Panc1 (cell line): ENCODE results near the gene CYP51A1. TPM values are rescaled to one million over a fixed set of nuclear protein-coding genes. Genes with fewer than 3 reads are reported as not detected.
A peak's percentile ranks its signal among the peaks of the same experiment; 100 is the strongest.

ENCODE experiments used
- ATAC-seq: fragments of 200-7000 bp; cut with Tn5 transposase; 2 replicates; pipeline ENCODE4 v1.9.1; 2020; ENCODE audit warnings: mild to moderate bottlenecking, moderate library complexity
- BruUV-seq: library from RNA; stranded (reverse); fragments of 400-500 nt; replicated peaks from 2 replicates; lab custom pipeline; 2021; lab: Mats Ljungman, UMichigan
- CTCF ChIA-PET: fragments of 300-600 bp; sonication (Branson Sonifier 250); formaldehyde crosslinking; loops from one replicate; lab custom pipeline; 2022; ENCODE audit warnings: antibody characterized with exemption; lab: Charles Lee
- POLR2A ChIA-PET: fragments of 300-600 bp; sonication (Branson Sonifier 250); formaldehyde crosslinking; loops from one replicate; lab custom pipeline; 2022; ENCODE audit warnings: antibody characterized with exemption; lab: Charles Lee
- DNase-seq: peaks from one replicate; pipeline ENCODE4 v3.0.0-alpha.2; 2010; ENCODE audit warnings: low read depth, low spot score
- H3K27ac ChIP-seq: 2 replicates; pipeline ENCODE4 v1.5.1; 2011; ENCODE audit warnings: mild to moderate bottlenecking, low read length, inconsistent platforms
- H3K27me3 ChIP-seq: fragments of 200-500 bp; sonication (Bioruptor generic); 2 replicates; pipeline ENCODE4 v1.6.0; 2014; ENCODE audit warnings: low read length, inconsistent platforms; ENCODE audit not compliant: control insufficient read depth, insufficient read depth
- H3K36me3 ChIP-seq: fragments of 200-500 bp; sonication (Bioruptor generic); 2 replicates; pipeline ENCODE4 v1.5.1; 2014; ENCODE audit warnings: inconsistent platforms, mild to moderate bottlenecking, low read length, moderate library complexity; ENCODE audit not compliant: control insufficient read depth, insufficient read depth
- H3K4me1 ChIP-seq: 2 replicates; pipeline ENCODE4 v1.5.1; 2011; ENCODE audit warnings: inconsistent platforms, mild to moderate bottlenecking, low read length, moderate library complexity; ENCODE audit not compliant: control insufficient read depth, insufficient read depth
- H3K4me3 ChIP-seq, 2 experiments: 2 replicates each; pipeline ENCODE4 v1.5.1; 2011 to 2012; ENCODE audit warnings: low read depth in 2 of 2, low read length in 2 of 2, mild to moderate bottlenecking in 2 of 2, inconsistent platforms in 1 of 2, moderate library complexity in 1 of 2
- H3K9me3 ChIP-seq: fragments of 200-500 bp; sonication (Bioruptor generic); 2 replicates; pipeline ENCODE4 v1.5.1; 2014; ENCODE audit warnings: low read depth, mild to moderate bottlenecking, inconsistent platforms, low read length, moderate library complexity; ENCODE audit not compliant: control insufficient read depth, insufficient read depth
- POLR2AphosphoS5 ChIP-seq: IDR thresholded peaks from 2 replicates; pipeline ENCODE4 v1.6.1; 2012; ENCODE audit warnings: mild to moderate bottlenecking, low read depth, low read length, moderate library complexity
- SIN3A ChIP-seq: IDR thresholded peaks from 2 replicates; pipeline ENCODE4 v1.6.1; 2012; ENCODE audit warnings: low read depth, mild to moderate bottlenecking, low read length, moderate library complexity, borderline replicate concordance; ENCODE audit not compliant: insufficient read depth
- TCF7L2 ChIP-seq: IDR thresholded peaks from 2 replicates; pipeline ENCODE4 v1.6.1; 2011; ENCODE audit warnings: mild to moderate bottlenecking, low read depth, low read length, inconsistent platforms
- in situ Hi-C: cut with HindIII; loops from 2 replicates; pipeline ENCODE4 v1.10.0; 2016; ENCODE audit warnings: low sequenced_read_pairs, low pct_unique_long_range_greater_than_20kb
- intact Hi-C: fragments of 100-400 bp; cut with micrococcal nuclease; formaldehyde crosslinking; loops from one replicate; pipeline ENCODE4 v1.10.0; 2022; ENCODE audit not compliant: unreplicated experiment
- total RNA-seq: library from RNA; stranded (reverse); gene quantifications from one replicate; pipeline ENCODE4 v1.2.1, GENCODE V29; 2021; ENCODE audit not compliant: unreplicated experiment
- TF ChIP-seq, protein P1 (sequence below), 2 experiments: IDR thresholded peaks; 2 replicates each; pipeline ENCODE4 v1.6.1; 2011 to 2012; ENCODE audit warnings: low read depth in 2 of 2, control low read depth in 1 of 2, low read length in 1 of 2, mild to moderate bottlenecking in 1 of 2, moderate library complexity in 1 of 2; ENCODE audit not compliant: insufficient read depth in 1 of 2
- TF ChIP-seq, protein P2 (sequence below): fragments of 450-650 bp; IDR thresholded peaks from 2 replicates; pipeline ENCODE4 v1.5.1; 2017; ENCODE audit warnings: mild to moderate bottlenecking

CYP51A1 gene
- total RNA-seq, 1 experiment from 2014 or later: 131 TPM

DNA sequence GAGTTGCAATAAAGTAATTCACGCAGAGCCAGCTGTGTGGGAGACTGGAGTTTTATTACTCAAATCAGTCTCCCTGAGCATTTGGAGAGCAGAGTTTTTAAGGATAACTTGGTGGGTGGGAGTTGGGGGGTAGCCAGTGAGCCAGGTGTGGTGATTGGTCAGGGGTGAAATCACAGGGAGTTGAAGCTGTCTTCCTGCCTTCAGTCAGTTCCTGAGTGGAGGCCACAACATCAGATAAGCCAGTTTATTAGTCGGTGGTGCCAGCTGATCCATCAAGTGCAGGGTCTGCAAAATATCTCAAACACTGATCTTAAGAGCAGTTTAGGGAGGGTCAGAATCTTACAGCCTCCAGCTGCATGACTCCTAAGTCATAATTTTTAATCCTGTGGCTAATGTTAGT is 3.3 kb upstream of the CYP51A1 start:
- intact Hi-C loops: loop anchor here (10.0 kb wide), 1 partner anchor 307 kb away; the partner anchor contains the start of gene GATAD1
- in situ Hi-C loops: no loop called here
- ATAC-seq (no peak), DNase-seq (no peak)
- ChIA-PET POLR2A (interaction anchor here (0.6 to 1.0 kb wide), 3 partner anchors 11 to 565 kb away, joined by 4 to 5 read pairs (median 5); no protein-coding TSS in a partner anchor), CTCF (no interaction called here)
- peaks cover 11% of the 10 kb centered on the region for H3K4me1 ChIP-seq
- no peaks in the 10 kb centered on the region for H3K27me3 ChIP-seq
- TF ChIP-seq, protein P1, sequence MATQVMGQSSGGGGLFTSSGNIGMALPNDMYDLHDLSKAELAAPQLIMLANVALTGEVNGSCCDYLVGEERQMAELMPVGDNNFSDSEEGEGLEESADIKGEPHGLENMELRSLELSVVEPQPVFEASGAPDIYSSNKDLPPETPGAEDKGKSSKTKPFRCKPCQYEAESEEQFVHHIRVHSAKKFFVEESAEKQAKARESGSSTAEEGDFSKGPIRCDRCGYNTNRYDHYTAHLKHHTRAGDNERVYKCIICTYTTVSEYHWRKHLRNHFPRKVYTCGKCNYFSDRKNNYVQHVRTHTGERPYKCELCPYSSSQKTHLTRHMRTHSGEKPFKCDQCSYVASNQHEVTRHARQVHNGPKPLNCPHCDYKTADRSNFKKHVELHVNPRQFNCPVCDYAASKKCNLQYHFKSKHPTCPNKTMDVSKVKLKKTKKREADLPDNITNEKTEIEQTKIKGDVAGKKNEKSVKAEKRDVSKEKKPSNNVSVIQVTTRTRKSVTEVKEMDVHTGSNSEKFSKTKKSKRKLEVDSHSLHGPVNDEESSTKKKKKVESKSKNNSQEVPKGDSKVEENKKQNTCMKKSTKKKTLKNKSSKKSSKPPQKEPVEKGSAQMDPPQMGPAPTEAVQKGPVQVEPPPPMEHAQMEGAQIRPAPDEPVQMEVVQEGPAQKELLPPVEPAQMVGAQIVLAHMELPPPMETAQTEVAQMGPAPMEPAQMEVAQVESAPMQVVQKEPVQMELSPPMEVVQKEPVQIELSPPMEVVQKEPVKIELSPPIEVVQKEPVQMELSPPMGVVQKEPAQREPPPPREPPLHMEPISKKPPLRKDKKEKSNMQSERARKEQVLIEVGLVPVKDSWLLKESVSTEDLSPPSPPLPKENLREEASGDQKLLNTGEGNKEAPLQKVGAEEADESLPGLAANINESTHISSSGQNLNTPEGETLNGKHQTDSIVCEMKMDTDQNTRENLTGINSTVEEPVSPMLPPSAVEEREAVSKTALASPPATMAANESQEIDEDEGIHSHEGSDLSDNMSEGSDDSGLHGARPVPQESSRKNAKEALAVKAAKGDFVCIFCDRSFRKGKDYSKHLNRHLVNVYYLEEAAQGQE (IDR thresholded peaks at IDR 0.05; ENCODE audit: insufficient read depth in 1 of 2, low read depth in 2 of 2, low read length in 1 of 2): no peak
- no peak for TF ChIP-seq TCF7L2
- TF ChIP-seq POLR2AphosphoS5: no peak
- no peak for TF ChIP-seq SIN3A
- TF ChIP-seq, protein P2, sequence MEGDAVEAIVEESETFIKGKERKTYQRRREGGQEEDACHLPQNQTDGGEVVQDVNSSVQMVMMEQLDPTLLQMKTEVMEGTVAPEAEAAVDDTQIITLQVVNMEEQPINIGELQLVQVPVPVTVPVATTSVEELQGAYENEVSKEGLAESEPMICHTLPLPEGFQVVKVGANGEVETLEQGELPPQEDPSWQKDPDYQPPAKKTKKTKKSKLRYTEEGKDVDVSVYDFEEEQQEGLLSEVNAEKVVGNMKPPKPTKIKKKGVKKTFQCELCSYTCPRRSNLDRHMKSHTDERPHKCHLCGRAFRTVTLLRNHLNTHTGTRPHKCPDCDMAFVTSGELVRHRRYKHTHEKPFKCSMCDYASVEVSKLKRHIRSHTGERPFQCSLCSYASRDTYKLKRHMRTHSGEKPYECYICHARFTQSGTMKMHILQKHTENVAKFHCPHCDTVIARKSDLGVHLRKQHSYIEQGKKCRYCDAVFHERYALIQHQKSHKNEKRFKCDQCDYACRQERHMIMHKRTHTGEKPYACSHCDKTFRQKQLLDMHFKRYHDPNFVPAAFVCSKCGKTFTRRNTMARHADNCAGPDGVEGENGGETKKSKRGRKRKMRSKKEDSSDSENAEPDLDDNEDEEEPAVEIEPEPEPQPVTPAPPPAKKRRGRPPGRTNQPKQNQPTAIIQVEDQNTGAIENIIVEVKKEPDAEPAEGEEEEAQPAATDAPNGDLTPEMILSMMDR: no peak
- peak overlapping the region; percentile 52; the same call in 1 of the 2 replicates for H3K27ac ChIP-seq
- no peaks in the 10 kb centered on the region for H3K9me3 ChIP-seq
- no peak overlapping the region for H3K4me3 ChIP-seq
- BruUV-seq: no TSS peak
- H3K36me3 ChIP-seq: no peaks in the 10 kb centered on the region; the same call in 1 of the 2 replicates

DNA sequence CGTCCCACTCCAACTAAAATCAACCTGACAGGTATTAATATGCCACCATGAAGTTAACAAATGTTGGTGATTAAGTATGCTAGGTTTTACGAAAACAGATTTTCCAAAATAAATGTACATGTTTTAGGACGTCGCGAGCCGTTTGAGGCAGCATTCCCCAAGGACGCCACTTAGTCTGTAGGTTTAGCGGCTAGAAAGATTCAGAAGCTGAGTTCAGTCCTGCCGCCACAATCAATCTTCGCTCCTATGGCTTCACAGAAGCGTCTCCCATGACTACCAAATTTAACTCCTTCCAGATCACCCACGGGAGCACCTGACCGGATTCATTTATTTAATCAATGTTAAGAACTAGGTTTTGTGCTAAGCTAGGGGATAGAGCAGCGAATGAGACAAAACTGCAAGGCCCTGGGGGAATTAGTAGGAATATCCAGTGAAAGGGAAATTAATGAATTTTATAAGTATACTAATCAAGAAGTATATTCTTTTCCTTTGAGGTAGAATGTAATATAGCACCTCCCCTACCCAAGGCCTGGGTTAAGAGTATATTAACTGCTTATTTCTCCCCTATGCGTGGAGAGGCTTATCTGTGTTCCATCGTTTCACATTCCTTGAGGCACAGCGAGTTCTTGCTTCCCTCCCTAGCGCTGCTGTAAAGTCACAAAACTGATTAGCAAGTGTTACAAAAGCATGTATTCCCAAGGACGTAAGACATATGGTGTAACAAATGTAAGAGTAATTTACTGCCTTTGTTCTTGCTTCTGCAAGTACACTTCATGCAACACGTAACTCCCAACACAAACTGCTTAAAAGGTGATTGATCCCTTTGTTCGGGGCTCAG is 994 bp upstream of the CYP51A1 start:
- H3K4me1 ChIP-seq: peaks cover 18% of the 10 kb centered on the region
- POLR2A ChIA-PET: no interaction called here
- H3K9me3 ChIP-seq: no peaks in the 10 kb centered on the region
- H3K36me3 ChIP-seq: peaks cover 3% of the 10 kb centered on the region; the same call in 1 of the 2 replicates
- BruUV-seq: TSS peak; percentile 98
- DNase-seq (peak; percentile 27), ATAC-seq (no peak)
- H3K27me3 ChIP-seq: no peaks in the 10 kb centered on the region
- no peak for TF ChIP-seq TCF7L2
- TF ChIP-seq SIN3A: no peak
- TF ChIP-seq, protein P1 (IDR thresholded peaks at IDR 0.05; ENCODE audit: insufficient read depth in 1 of 2, low read depth in 2 of 2, low read length in 1 of 2): no peak
- no peak for TF ChIP-seq POLR2AphosphoS5
- TF ChIP-seq, protein P2: no peak
- CTCF ChIA-PET: no interaction called here
- peak overlapping the region; percentile 91 to 93 for H3K4me3 ChIP-seq
- intact Hi-C loops: loop anchor here (10.0 kb wide), 1 partner anchor 310 kb away; the partner anchor contains the start of gene GATAD1
- in situ Hi-C loops: no loop called here
- H3K27ac ChIP-seq: peak overlapping the region; percentile 90
